Dendritic cell treated with granulocyte-macrophage colony-stimulating factor and Interleukin-4, amounts not matched to agents 40 ng/mL and 50 ng/mL, for 4 days (primary cell): Measurements from ENCODE around the gene HUNK.

Source experiments
- H3K27ac Mint-ChIP-seq: one replicate; pipeline ENCODE4 v1.8.0; 2022; ENCODE audit warnings: mild to moderate bottlenecking, mixed read lengths
- H3K27me3 Mint-ChIP-seq: one replicate; pipeline ENCODE4 v1.8.0; 2022; ENCODE audit warnings: mild to moderate bottlenecking, mixed read lengths
- H3K36me3 Mint-ChIP-seq: one replicate; pipeline ENCODE4 v1.8.0; 2022; ENCODE audit warnings: low read depth, mixed read lengths
- H3K4me1 Mint-ChIP-seq: one replicate; pipeline ENCODE4 v1.8.0; 2022; ENCODE audit warnings: low read depth, mixed read lengths
- H3K4me3 Mint-ChIP-seq: one replicate; pipeline ENCODE4 v1.8.0; 2022; ENCODE audit warnings: mild to moderate bottlenecking, moderate library complexity, mixed read lengths
- H3K9me3 Mint-ChIP-seq: one replicate; pipeline ENCODE4 v1.8.0; 2022; ENCODE audit warnings: mixed read lengths
- intact Hi-C: fragments of 100-400 bp; cut with micrococcal nuclease; formaldehyde crosslinking; loops from one replicate; pipeline ENCODE4 v1.15.0; 2022

Gene HUNK

DNA sequence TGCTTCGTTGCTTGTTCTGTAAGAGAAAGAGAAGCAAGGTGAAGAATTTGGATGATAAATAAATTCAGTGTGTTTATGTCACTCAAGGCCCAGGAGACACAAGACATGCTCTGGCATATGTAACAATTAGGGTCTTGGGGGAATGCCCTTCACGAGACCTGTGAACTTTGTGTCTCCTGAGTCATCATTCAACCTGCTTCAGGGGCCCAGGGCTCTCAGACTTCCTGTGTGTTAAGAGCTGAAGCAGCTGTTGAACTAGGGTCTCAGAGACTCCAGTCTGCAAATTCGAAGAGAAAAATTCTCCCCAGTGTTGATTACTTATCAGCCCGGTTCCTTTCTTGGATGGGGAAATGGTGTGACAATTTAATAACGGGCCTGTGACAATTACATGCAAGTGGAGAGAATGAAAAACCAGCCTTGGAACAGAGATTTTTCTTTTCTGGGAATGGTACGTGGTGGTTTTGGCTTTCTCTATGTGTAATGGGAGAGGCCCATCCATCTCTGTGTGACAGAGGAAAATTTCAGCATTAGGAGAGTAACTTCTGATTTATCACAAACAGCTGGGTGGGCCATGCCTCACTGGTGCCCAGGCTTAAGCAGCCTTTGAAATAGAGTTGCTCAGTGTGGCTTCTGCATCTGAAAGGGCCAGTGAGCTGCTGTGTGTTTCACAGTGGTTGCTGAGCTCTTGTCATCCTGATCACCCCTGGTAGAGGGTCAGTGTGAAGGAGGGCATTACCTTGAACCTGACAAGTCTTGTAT is 22.4 kb downstream of the HUNK start:
- no peaks in the 10 kb centered on the region for H3K36me3 Mint-ChIP-seq
- no peak overlapping the region for H3K27ac Mint-ChIP-seq
- no peak overlapping the region for H3K4me3 Mint-ChIP-seq
- intact Hi-C loops = no loop called here
- H3K9me3 Mint-ChIP-seq = no peaks in the 10 kb centered on the region
- no peaks in the 10 kb centered on the region for H3K4me1 Mint-ChIP-seq
- peaks cover 12% of the 10 kb centered on the region for H3K27me3 Mint-ChIP-seq

DNA sequence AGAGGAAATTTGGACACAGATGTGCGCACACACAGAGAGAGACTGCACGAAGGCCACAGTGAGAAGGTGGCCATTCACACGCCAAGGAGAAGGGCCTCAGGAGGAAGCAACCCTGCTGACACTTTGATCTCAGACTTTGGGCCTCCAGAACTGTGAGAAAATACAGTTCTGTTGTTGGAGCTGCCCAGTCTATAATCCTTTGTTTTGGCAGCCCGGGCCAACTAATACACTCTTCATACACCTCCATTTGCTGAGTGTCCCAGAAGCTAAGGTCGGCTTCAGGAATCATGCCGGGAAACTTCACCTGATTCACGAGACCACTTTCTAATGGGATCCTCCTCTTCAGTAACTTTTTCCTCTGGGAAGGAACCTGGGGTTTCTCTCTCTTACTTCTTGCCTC is 23.2 kb downstream of the HUNK start:
- Mint-ChIP-seq H3K4me1 (no peaks in the 10 kb centered on the region), H3K27me3 (peaks cover 12% of the 10 kb centered on the region), H3K27ac (no peak overlapping the region), H3K9me3 (no peaks in the 10 kb centered on the region), H3K36me3 (no peaks in the 10 kb centered on the region), H3K4me3 (no peak overlapping the region)
- intact Hi-C loops = no loop called here

DNA sequence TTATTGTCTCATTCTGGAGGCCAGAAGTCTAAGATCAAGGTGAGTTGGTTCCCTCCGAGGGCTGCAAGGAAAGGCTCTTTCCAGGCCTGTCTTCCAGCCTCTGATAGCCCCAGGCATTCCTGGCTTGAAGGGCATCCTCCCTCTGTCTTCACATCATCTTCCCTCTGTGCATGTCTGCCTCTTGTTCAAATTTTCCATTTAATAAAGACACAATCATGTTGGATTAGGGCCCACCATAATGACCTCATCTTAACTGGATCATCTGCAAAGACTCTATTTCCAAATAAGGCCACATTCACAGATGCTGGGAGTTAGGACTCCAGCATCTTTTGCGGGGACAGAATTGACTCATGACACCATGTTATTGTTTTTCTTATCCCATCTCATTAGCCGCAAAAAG is 24.5 kb downstream of the HUNK start:
- intact Hi-C loops = no loop called here
- H3K36me3 Mint-ChIP-seq = no peaks in the 10 kb centered on the region
- no peak overlapping the region for H3K27ac Mint-ChIP-seq
- H3K27me3 Mint-ChIP-seq = peaks cover 15% of the 10 kb centered on the region
- no peaks in the 10 kb centered on the region for H3K9me3 Mint-ChIP-seq
- H3K4me3 Mint-ChIP-seq = no peak overlapping the region
- no peaks in the 10 kb centered on the region for H3K4me1 Mint-ChIP-seq

DNA sequence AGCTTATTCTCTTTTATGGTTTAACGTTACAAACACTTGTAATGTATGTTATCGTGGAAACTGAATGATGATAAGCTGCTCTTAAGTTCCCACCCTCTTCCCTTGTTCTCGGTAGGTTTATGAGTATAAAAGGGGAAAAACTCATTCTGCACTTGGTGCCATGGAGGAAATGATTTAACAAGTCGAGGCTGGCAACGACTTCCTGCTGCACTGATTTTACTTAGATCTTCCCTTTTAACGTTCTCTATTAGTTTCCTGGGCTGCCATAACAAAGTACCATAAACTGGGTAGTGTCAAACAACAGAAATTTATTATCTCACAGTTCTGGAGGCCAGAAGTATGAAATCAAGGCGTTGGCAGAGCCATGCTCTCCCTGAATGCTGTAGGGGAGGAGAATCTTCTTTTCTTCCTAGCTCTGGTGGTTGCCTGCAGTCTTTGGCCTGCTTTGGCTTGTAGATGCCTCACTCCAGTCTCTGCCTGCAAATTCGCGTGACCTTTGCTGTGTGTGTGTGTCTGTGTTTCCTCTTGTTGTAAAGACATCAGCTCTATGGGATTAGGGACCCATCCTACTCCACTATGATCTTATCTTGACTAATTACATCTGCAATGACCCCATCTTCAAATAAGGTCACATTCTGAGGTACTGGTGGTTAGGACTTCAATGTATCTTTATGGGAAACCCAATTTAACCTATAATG is 26.3 kb downstream of the HUNK start:
- H3K27ac Mint-ChIP-seq = no peak overlapping the region
- intact Hi-C loops = no loop called here
- H3K9me3 Mint-ChIP-seq = no peaks in the 10 kb centered on the region
- peaks cover 8% of the 10 kb centered on the region for H3K27me3 Mint-ChIP-seq
- no peak overlapping the region for H3K4me3 Mint-ChIP-seq
- no peaks in the 10 kb centered on the region for H3K4me1 Mint-ChIP-seq
- H3K36me3 Mint-ChIP-seq = no peaks in the 10 kb centered on the region

DNA sequence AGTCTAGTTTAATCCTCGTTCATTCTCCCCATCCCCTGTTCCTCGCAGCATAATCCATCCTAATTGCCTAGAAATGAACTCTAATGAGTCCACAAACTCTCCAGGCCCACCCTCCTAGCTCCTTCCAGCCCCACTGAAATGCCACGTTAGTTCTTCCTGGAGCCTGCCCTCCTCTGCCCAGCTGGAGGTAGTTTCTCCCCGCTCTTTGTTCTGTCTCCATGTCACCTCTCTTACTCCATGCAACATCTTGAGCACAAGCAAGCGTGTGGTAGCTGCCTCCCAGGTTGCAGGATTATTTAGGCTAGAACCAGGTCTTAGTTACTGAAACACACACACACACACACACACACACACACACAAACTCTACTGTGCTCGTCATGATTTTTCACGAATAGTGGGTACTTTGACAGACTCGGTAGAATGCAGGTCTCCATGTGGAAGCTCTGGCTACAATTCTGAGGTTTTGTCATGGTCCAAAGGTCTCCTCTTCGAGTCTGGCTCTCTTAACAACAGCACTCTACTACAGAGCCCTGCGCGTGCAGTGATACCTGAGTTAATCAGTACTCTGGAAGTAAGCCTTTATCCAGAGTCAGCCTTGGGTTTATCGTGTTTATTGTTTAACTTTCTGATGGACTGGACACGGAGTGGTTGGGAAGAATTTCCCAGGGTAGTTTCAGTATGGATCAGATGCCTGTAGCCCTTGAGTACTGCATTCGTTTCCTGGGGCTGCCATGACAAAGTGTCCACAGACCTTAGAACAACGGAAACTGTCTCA is 27.5 kb downstream of the HUNK start:
- intact Hi-C loops = no loop called here
- Mint-ChIP-seq H3K4me3 (no peak overlapping the region), H3K27me3 (peaks cover 8% of the 10 kb centered on the region), H3K9me3 (no peaks in the 10 kb centered on the region), H3K4me1 (no peaks in the 10 kb centered on the region), H3K36me3 (no peaks in the 10 kb centered on the region), H3K27ac (no peak overlapping the region)

DNA sequence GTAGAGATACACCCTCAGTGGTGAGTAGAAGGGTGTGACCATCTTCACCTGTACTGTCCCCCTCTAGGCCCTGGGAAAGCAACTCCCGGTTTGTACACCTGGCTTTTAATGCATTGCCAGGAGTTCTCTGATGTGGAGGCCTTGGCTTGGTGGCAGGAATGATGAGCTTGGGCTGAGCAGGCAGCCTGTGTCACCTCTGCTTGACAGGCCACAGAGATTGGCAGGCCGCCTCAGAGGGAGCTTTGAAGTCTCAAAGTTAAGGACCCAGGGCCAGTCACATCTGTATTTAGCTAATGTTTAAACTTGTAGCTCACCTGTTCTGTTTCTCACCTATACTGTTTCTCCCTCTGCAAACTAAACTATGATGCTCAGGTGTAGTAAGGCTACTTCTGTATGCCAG is 28.5 kb downstream of the HUNK start:
- intact Hi-C loops = no loop called here
- no peak overlapping the region for H3K27ac Mint-ChIP-seq
- no peak overlapping the region for H3K4me3 Mint-ChIP-seq
- H3K27me3 Mint-ChIP-seq = peaks cover 14% of the 10 kb centered on the region
- H3K36me3 Mint-ChIP-seq = no peaks in the 10 kb centered on the region
- no peaks in the 10 kb centered on the region for H3K9me3 Mint-ChIP-seq
- H3K4me1 Mint-ChIP-seq = no peaks in the 10 kb centered on the region

DNA sequence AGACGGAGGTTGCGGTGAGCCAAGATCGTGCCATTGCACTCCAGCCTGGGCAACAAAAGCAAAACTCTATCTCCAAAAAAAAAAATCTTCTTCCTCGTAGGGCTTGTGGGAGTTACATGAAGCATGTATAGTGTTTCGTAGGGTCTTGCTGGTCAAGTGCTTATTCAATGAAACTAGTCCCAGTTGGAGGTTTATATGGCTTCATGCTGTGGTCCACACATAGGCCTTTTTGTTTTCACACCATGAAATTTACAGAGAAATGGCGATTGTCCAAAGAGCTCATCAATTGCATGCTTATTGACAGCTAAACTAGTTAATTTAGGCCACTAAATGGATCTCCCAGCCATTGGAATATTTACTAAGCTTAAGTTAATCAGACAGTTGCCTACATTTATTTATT is 29.6 kb downstream of the HUNK start:
- H3K36me3 Mint-ChIP-seq = no peaks in the 10 kb centered on the region
- no peaks in the 10 kb centered on the region for H3K9me3 Mint-ChIP-seq
- H3K4me1 Mint-ChIP-seq = no peaks in the 10 kb centered on the region
- peaks cover 17% of the 10 kb centered on the region for H3K27me3 Mint-ChIP-seq
- H3K27ac Mint-ChIP-seq = no peak overlapping the region
- H3K4me3 Mint-ChIP-seq = no peak overlapping the region
- intact Hi-C loops = no loop called here

DNA sequence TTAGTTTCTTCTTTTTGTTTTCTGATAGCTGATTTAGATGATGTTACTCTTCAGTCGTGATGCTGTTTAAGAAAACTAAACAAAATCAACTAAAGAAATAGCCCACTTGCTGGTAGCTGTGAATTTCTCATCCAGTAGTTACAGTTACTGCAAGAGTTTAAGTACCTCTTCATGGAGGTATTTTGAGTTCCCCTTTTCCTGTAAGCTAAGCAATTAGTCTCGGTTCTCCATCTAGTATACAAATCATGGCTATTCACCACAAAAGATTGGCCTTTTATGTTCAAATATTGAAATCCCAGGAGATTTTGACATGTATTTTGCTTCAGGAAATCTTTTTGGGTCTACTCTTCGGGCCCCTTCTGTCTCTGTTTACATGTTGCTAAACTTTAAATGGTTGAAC is 31.1 kb downstream of the HUNK start:
- Mint-ChIP-seq H3K4me3 (no peak overlapping the region), H3K27me3 (peaks cover 26% of the 10 kb centered on the region)
- intact Hi-C loops = no loop called here

DNA sequence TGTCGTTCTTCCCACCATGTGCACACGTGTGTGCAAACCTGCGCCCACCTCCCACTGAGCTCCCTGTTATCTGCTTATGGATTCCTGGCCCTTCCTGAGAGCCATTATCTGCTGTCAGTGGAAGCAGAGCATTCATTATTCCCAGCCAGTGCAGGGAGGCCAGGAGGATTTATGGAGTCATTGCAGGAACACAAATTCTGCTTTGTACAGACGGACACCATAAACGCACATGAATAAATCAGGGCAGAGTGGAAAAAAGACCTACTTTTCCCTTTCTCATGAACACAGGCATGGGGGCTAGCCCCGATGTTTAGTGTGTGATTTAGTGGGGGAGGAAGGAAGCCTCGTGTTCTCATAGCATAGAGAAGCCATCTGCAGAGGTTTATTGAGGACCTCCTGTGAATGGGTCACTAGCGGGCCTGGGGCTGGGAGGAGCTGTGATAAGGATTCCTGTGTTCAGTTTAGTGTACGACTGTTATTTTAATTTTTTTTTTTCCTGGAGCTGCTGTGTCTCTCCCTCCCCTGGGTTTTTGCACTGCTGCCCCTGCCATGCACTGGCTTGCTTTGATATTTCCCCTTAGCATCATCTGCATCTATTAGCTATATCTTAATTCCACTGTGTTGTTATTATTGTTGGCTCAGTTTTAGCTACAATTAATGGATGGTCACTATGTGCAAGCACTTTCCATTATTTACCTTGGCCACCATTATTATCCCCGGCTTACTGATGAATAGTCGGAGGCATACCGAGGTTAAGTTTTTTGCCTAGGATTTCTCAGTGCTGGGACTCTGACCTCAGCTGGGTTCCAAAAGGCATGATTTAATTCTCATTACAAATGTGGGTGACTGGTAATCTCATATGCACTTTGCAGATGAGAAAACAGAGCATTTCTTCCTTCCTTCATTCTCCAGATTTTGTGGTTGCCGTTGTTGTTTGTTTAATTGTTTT is 33.0 kb downstream of the HUNK start:
- Mint-ChIP-seq H3K27me3 (peaks cover 30% of the 10 kb centered on the region), H3K36me3 (no peaks in the 10 kb centered on the region), H3K4me3 (no peak overlapping the region), H3K9me3 (no peaks in the 10 kb centered on the region), H3K27ac (no peak overlapping the region), H3K4me1 (no peaks in the 10 kb centered on the region)
- intact Hi-C loops = no loop called here

More for the DNA sequence above, 31.1 kb downstream of the HUNK start:
- Mint-ChIP-seq H3K4me1 (no peaks in the 10 kb centered on the region), H3K9me3 (no peaks in the 10 kb centered on the region), H3K27ac (no peak overlapping the region), H3K36me3 (no peaks in the 10 kb centered on the region)

DNA sequence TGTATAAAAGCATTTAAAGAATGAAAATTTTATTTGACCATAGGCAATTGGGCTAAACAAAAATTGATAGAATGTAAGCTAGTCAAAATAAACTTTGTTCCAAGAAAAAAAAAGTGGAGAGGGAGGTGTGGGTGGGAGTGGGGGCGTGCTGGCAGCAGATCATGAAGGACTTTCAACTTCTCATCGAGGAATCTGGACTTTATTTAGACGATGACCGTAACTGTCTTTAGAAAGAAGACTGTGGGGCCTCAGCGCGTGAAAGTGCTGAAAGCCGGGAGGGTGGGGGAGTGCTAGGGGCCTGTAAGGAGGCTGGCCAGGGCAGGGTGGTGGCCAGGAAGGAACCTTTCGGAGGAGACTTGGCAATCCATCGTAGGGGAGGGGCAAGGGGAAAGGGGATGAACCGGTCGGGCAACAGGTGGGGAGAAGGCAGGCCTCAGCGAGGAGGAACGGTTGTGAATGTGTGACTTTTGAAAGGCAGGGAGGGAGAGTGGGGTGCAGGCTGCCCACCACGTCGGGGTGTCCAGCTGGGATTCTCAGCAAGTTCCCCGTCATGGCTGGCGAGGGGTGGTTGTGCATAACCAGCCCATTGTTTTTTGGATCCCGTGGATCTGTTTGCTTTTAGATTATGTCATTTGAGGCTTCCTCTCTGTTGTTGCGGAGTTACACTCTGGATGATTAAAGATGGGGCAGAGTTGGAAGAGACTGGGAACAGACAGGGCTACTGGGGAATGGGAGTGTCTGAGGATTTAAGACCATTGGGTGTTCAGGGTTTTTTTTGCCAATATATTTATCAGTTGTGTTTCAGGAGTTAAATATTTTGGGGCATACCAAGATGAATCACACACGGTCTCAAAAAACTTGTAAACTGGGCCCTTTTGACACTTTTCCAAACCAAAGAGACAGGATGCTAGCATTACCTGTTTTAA is 35.5 kb downstream of the HUNK start:
- Mint-ChIP-seq H3K27ac (no peak overlapping the region), H3K4me1 (no peaks in the 10 kb centered on the region), H3K4me3 (no peak overlapping the region), H3K27me3 (peaks cover 27% of the 10 kb centered on the region), H3K9me3 (no peaks in the 10 kb centered on the region), H3K36me3 (no peaks in the 10 kb centered on the region)
- intact Hi-C loops = no loop called here

DNA sequence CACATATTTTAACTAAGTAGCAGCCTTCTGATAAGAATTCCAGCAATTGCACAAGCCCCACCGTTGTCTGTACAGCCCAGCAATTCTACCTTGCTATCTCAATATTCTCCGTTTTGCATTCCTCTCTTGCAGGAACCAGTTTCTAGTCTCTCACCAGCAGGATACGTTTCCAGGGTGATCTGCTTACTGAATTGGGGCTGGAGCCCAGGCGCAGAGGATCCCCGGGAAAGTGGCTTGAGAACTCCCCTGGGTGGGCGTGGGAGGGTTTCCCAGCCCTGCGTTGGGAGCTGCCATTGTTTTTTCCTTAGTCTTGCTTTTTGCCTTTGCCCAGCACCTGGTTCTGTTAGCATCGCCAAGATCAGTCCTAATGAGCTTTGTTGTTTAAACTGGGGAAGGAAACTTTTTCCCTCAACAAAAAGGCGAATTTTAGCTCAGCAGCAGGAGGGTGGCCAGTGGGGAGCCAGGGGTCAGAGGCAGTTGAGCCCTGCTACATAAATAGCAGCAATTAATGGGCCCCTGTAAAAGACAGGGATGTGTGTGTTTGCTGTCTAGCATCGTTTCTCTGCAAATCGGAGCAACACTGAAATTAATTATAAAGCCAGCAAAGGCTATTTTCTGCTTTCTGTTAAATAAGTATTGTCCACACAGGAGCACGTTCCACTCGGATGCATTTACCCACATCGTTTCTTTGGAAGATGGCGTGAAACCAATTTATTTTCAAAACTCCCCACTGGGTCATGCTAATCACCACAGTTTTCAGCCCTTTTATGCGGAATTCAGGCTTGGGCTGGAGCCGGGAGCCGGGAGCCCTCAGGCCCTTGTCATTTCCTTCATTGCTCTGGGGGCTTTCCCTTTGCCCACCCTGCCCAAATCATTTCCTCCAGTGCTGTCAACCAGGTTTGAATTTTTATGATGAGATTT is 36.6 kb downstream of the HUNK start:
- Mint-ChIP-seq H3K36me3 (no peaks in the 10 kb centered on the region), H3K27me3 (peaks cover 27% of the 10 kb centered on the region), H3K9me3 (no peaks in the 10 kb centered on the region), H3K27ac (no peak overlapping the region), H3K4me1 (no peaks in the 10 kb centered on the region), H3K4me3 (no peak overlapping the region)
- intact Hi-C loops = no loop called here

DNA sequence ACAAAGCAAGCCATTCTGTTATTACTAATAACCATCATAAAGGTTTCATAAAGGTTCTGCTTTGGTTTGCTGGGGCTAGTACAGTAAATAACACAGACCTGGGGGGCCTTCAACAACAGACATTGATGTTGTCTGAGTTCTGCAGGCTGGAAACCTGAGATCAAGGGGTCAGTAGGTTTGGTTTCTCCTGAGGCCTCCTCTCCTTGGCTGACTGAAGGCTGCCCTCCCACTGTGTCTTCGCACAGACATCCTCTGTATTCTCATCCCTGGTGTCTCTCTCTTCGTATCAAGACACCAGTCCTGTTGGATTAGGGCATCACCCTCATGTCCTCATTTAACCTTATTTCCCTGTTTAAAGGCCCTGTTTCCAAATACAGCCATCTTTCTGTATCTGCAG is 37.3 kb downstream of the HUNK start:
- Mint-ChIP-seq H3K36me3 (no peaks in the 10 kb centered on the region), H3K4me3 (no peak overlapping the region), H3K27ac (no peak overlapping the region), H3K4me1 (no peaks in the 10 kb centered on the region), H3K9me3 (no peaks in the 10 kb centered on the region), H3K27me3 (peaks cover 27% of the 10 kb centered on the region)
- intact Hi-C loops = no loop called here
